HEK293 (cell line): ENCODE measurements around the gene PRSS33.

ENCODE experiments used
- HIC1 ChIP-seq: fragments of 450-650 bp; formaldehyde crosslinking; IDR thresholded peaks from 2 replicates; pipeline ENCODE4 v1.5.1; 2016; ENCODE audit warnings: missing biosample characterization, missing genetic modification characterization
- HOXA7 ChIP-seq: sonication (generic); formaldehyde crosslinking; IDR thresholded peaks from 2 replicates; pipeline ENCODE4 v1.8.1; 2022; ENCODE audit warnings: missing genetic modification reagents, borderline replicate concordance
- KLF17 ChIP-seq: fragments of 450-650 bp; formaldehyde crosslinking; IDR thresholded peaks from 2 replicates; pipeline ENCODE4 v1.5.1; 2016; ENCODE audit warnings: missing biosample characterization, missing genetic modification characterization
- MZF1 ChIP-seq: fragments of 450-650 bp; formaldehyde crosslinking; IDR thresholded peaks from 2 replicates; pipeline ENCODE4 v1.5.1; 2017; ENCODE audit warnings: missing biosample characterization, missing genetic modification characterization, borderline replicate concordance
- PRDM10 ChIP-seq: fragments of 450-650 bp; formaldehyde crosslinking; IDR thresholded peaks from 2 replicates; pipeline ENCODE4 v1.5.1; 2016; ENCODE audit warnings: missing biosample characterization, missing genetic modification characterization
- REST ChIP-seq: fragments of 450-650 bp; formaldehyde crosslinking; IDR thresholded peaks from 2 replicates; pipeline ENCODE4 v1.5.1; 2016; ENCODE audit warnings: missing biosample characterization, missing genetic modification characterization
- SALL2 ChIP-seq: fragments of 450-650 bp; formaldehyde crosslinking; IDR thresholded peaks from 2 replicates; pipeline ENCODE4 v1.5.0; 2017; ENCODE audit warnings: missing biosample characterization, mild to moderate bottlenecking, missing genetic modification characterization, borderline replicate concordance
- SCRT1 ChIP-seq: fragments of 450-650 bp; formaldehyde crosslinking; IDR thresholded peaks from 2 replicates; pipeline ENCODE4 v1.5.1; 2016; ENCODE audit warnings: missing biosample characterization, missing genetic modification characterization, borderline replicate concordance
- ZBTB17 ChIP-seq: fragments of 450-650 bp; formaldehyde crosslinking; IDR thresholded peaks from 2 replicates; pipeline ENCODE4 v1.5.1; 2016; ENCODE audit warnings: missing biosample characterization, missing genetic modification characterization
- ZBTB44 ChIP-seq: fragments of 450-650 bp; IDR thresholded peaks from 2 replicates; pipeline ENCODE4 v1.5.1; 2018; ENCODE audit warnings: missing biosample characterization, mild to moderate bottlenecking, missing genetic modification characterization
- ZBTB6 ChIP-seq: fragments of 450-650 bp; formaldehyde crosslinking; IDR thresholded peaks from 2 replicates; pipeline ENCODE4 v1.5.1; 2017; ENCODE audit warnings: missing biosample characterization, missing genetic modification characterization
- ZNF132 ChIP-seq: fragments of 450-650 bp; formaldehyde crosslinking; IDR thresholded peaks from 2 replicates; pipeline ENCODE4 v1.5.1; 2017; ENCODE audit warnings: missing biosample characterization, missing genetic modification characterization, borderline replicate concordance
- ZNF26 ChIP-seq: fragments of 450-650 bp; formaldehyde crosslinking; IDR thresholded peaks from 2 replicates; pipeline ENCODE4 v1.5.1; 2016; ENCODE audit warnings: missing biosample characterization, missing genetic modification characterization
- ZNF302 ChIP-seq: fragments of 450-650 bp; formaldehyde crosslinking; IDR thresholded peaks from 2 replicates; pipeline ENCODE4 v1.5.1; 2016; ENCODE audit warnings: missing biosample characterization, missing genetic modification characterization, low read depth
- ZNF416 ChIP-seq: fragments of 450-650 bp; formaldehyde crosslinking; IDR thresholded peaks from 2 replicates; pipeline ENCODE4 v1.5.1; 2016; ENCODE audit warnings: missing biosample characterization, missing genetic modification characterization
- ZNF704 ChIP-seq: fragments of 450-650 bp; formaldehyde crosslinking; IDR thresholded peaks from 2 replicates; pipeline ENCODE4 v1.5.1; 2016; ENCODE audit warnings: missing biosample characterization, missing genetic modification characterization
- ZNF707 ChIP-seq: fragments of 450-650 bp; formaldehyde crosslinking; IDR thresholded peaks from 2 replicates; pipeline ENCODE4 v1.5.1; 2016; ENCODE audit warnings: missing biosample characterization, missing genetic modification characterization
- ZNF791 ChIP-seq: fragments of 450-650 bp; formaldehyde crosslinking; IDR thresholded peaks from 2 replicates; pipeline ENCODE4 v1.5.1; 2016; ENCODE audit warnings: missing biosample characterization, missing genetic modification characterization
- ZNF837 ChIP-seq: fragments of 450-650 bp; formaldehyde crosslinking; IDR thresholded peaks from 2 replicates; pipeline ENCODE4 v1.5.1; 2016; ENCODE audit warnings: missing biosample characterization, missing genetic modification characterization
- ZXDB ChIP-seq: fragments of 450-650 bp; formaldehyde crosslinking; IDR thresholded peaks from 2 replicates; pipeline ENCODE4 v1.5.1; 2016; ENCODE audit warnings: missing biosample characterization, missing genetic modification characterization

The PRSS33 gene

GRCh38 chr16:2795395-2796143 is 8.2 kb upstream of the PRSS33 start (continued):
- no peak for TF ChIP-seq HIC1 (tag by site-specific recombination)
- TF ChIP-seq REST (tag by site-specific recombination), result no peak
- no peak for TF ChIP-seq ZNF416 (tag by site-specific recombination)
- TF ChIP-seq ZNF707 (tag by site-specific recombination), result no peak
- no peak for TF ChIP-seq MZF1 (tag by site-specific recombination)
- no peak for TF ChIP-seq HOXA7 (CRISPR knock-in tag)
- no peak for TF ChIP-seq PRDM10 (tag by site-specific recombination)
- TF ChIP-seq ZNF837, result no peak
- no peak for TF ChIP-seq ZNF302
- no peak for TF ChIP-seq ZBTB6 (tag by site-specific recombination)
- no peak for TF ChIP-seq ZNF132
- peak; percentile 59 for TF ChIP-seq ZBTB17 (tag by site-specific recombination)
- no peak for TF ChIP-seq SALL2
- TF ChIP-seq ZNF704 (tag by site-specific recombination), result no peak
- TF ChIP-seq KLF17, result peak; percentile 97
- TF ChIP-seq ZXDB (tag by site-specific recombination), result no peak
- TF ChIP-seq SCRT1 (tag by site-specific recombination), result no peak
- TF ChIP-seq ZBTB44 (tag by site-specific recombination), result no peak
- TF ChIP-seq ZNF791, result no peak
- no peak for TF ChIP-seq ZNF26 (tag by site-specific recombination)
